ENCODE data around the gene TMEM220. TPM values are rescaled to one million over a fixed set of nuclear protein-coding genes. Genes with fewer than 3 reads are reported as not detected.

The TMEM220 gene
- total RNA-seq = 1 to 10 TPM; 1.7 to 5.0 TPM

DNA sequence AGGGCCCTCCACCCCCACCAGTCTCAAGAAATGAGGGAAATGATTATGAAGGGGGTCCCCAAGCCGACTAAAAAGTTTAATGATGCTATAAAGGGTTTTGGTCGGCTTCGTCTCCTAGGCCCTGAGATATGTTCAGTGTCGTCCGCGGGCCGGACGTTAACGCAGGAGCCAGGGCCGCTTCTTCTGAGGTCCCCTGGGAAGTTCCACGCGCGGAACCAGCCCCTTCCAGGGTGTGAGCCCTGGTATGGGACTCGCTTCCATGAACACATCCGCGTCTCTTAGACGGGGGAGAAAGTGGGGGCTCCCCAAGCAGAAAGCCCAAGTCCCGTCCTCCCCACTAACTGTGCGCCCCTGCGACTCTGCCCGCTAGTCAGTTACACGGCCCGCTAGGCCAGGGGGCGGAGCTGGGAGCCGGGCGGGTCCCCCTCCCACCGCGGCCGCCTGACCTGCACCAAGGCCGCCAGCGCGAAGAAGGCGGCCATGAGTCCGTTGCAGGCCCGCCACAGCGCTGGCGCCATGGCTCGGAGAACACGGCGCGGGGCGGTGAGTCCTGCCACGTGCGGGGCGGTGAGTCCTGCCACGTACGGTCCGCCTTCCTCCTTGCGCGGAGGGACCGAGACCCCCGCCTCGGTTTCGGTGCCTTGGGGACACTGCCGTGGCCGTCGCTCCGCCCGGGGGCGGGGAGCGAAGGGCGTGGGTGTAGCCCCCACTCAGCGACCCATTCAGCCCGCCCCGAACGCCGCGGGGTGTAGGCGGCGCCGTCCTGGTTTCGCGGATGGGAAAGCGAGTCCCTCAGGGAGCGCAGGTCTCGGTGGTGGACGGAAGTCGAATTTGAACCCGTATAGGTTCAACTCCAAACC is at the start of gene TMEM220:
Gene TMEM220 (minus strand): TSS at position 690 of the 860 bp plus-strand sequence. CDS start 172 bp downstream, at position 518.

DNA sequence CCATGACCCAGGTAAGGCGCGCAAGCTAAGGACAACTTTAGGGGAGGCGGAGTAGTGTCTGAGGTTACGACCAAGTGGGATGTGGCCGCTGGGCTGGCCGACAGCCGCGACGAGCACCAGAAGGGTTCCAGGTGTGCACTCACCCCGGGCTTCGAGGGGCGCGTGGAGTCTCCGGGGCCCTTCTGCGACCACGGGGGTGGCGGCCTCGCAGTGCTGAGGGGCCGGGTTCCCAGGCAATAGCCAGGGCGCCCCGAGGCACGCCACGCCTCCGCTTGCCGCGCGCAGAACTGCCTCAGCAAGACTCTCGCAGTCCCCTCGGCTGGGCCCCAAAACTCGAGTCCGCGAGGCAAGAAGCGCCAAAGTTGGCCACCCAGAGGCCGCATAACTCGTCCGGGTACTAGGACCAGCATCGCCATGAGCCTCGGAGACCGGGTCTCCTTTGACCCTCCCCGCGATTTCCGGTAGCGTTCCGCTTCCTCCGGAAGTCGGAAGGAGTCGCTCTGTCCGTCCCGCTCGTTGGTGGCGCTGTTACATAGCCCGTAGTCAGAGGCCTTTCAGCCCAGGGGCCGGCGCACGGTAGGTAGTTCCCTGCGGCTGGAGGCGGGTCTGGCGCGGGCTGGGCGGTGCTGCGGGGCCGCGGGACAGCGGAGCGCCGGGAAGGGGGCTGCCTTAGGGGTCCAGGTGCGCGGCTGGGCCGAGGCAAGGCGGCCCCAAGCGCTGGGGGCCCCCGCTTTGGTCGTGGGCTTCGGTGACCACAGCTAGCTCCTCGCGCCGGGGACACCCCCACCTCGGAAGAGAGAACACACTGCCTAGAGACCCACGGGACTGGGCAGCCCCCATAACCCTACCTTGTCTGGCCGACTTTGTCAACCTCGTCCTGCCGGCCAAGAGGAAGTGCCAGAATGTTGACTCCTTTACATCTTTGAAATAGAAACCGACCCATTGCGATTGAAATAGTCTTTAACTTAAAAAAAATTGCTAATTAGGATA is 32.4 kb downstream of the TMEM220 start, which contains the start of the genes ADPRM and SCO1:
Gene ADPRM (plus strand): TSS at position 503 of the 990 bp plus-strand sequence. CDS start 7,333 bp downstream, outside the sequence.
Gene SCO1 (minus strand): TSS at position 442 of the 990 bp plus-strand sequence. CDS start 26 bp downstream, at position 416.

Other genes with a start within 250 kb of the TMEM220 start
- gene MYH1, start 211.5 kb downstream of the TMEM220 start, total RNA-seq = not detected
- gene MYH2, start 180.4 kb downstream of the TMEM220 start, total RNA-seq = not detected
- gene MYH3, start 72.7 kb downstream of the TMEM220 start, total RNA-seq = under 1 TPM; 0.67 to 0.69 TPM
- gene SCO1, start 32.5 kb downstream of the TMEM220 start, total RNA-seq = 10 to 100 TPM; 16.2 to 26.6 TPM
- 10 to 100 TPM; 14.7 to 16.2 TPM for gene ADPRM, start 32.4 kb downstream of the TMEM220 start, total RNA-seq
- not detected for gene TMEM238L, start 74.1 kb upstream of the TMEM220 start, total RNA-seq
- not detected for gene PIRT, start 108.1 kb upstream of the TMEM220 start, total RNA-seq